Measurements from ENCODE around the gene MAP1A.

Gene MAP1A

GRCh38 chr15:43517354-43518196 is at the start of gene MAP1A:
MAP1A (plus strand) TSS chr15:43517608; CDS start chr15:43521474, 3,866 bp downstream.
- no peak for DNase-seq

GRCh38 chr15:43469867-43470266 is 47.5 kb upstream of the MAP1A start:
- DNase-seq: no peak

GRCh38 chr15:43471975-43472374 is 45.4 kb upstream of the MAP1A start:
- no peak for DNase-seq

- no peak for DNase-seq
Measured at GRCh38 chr15:43473885-43474284, 43.5 kb upstream of the MAP1A start.

- no peak for DNase-seq
Measured at GRCh38 chr15:43483297-43484128, 33.9 kb upstream of the MAP1A start.

- no peak for DNase-seq
Measured at GRCh38 chr15:43484455-43484854, 33.0 kb upstream of the MAP1A start.

GRCh38 chr15:43487271-43487895 is 30.0 kb upstream of the MAP1A start:
- DNase-seq: no peak

- DNase-seq: no peak
Measured at GRCh38 chr15:43488790-43489189, 28.6 kb upstream of the MAP1A start.

- DNase-seq: no peak
Measured at GRCh38 chr15:43489191-43489590, 28.2 kb upstream of the MAP1A start.

- DNase-seq: no peak
Measured at GRCh38 chr15:43492266-43492665, 25.1 kb upstream of the MAP1A start.

- peak; percentile 93 for DNase-seq
Measured at GRCh38 chr15:43492673-43493601, 24.5 kb upstream of the MAP1A start, which contains the start of gene TP53BP1. TP53BP1 (minus strand) TSS chr15:43493156; CDS start chr15:43493043, 113 bp downstream.

- DNase-seq: no peak
Measured at GRCh38 chr15:43493703-43494472, 23.5 kb upstream of the MAP1A start.

GRCh38 chr15:43498990-43499389 is 18.4 kb upstream of the MAP1A start:
- DNase-seq: no peak

GRCh38 chr15:43499635-43500034 is 17.8 kb upstream of the MAP1A start:
- no peak for DNase-seq

- DNase-seq: no peak
Measured at GRCh38 chr15:43505738-43506137, 11.7 kb upstream of the MAP1A start.

- no peak for DNase-seq
Measured at GRCh38 chr15:43508421-43508820, 9.0 kb upstream of the MAP1A start.

- DNase-seq: no peak
Measured at GRCh38 chr15:43508991-43509659, 8.3 kb upstream of the MAP1A start.

GRCh38 chr15:43509660-43510199 is 7.7 kb upstream of the MAP1A start:
- no peak for DNase-seq

GRCh38 chr15:43510200-43511011 is 7.0 kb upstream of the MAP1A start:
- DNase-seq: peak; percentile 96
